ENCODE results near the gene LOXHD1.

The LOXHD1 gene

DNA sequence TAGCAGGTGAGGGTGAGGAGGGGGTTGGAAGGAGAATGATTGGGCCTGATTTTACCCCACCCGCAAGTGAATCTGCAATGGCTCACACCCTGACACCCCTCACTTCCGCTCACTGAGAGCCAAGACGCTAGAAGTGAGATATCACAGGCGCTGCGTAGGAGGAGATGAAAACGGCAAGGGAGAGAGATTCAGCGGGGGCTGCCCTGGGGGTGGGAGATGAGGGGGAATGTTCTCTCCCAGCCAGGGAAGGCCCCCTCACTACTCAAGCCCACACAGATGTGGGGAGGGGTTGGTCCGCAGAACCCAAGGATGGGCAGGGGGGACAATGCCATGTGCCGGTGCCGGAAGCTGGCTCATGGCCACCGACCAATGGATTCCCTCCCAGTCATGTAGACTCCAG lies 32.9 kb downstream of the LOXHD1 start:
- no peak for DNase-seq

DNA sequence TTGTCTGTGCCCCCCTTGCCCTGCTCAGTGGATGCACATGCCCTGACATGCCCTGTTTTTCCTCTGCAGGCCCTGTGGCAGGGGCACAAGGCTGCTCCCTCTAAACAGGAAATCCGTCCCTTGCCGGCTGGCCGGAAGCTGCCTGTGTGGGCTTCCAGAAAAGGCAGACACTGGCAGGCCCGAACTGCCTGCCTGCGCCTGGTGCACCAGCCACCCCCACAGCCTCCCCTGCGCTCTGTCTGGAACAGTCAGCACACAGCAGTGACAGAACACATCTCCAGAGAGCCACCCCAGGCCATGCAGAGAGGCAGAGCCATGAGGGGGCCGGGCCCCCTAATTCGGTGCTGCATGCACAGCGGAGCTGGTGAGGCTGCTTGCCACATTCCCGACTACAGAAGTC lies 33.5 kb downstream of the LOXHD1 start:
- no peak for DNase-seq

DNA sequence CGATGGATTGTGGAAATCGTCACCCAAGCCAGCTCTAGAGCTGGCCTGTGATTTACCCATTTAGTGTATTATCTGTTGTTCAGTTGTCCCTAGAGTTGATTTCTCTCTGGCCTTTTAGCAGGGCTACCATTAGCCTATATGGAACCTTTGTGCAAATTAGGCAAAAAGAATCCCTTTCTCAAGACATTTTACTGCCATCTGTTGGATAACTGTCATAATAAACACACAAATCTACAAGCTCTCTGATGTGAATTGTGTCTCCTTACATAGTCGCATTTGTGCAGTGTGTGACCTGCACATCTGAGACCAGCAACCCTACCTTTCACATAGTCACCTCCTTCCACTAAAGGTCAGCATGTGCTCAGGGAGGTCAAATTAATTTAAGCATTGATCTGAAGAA lies 34.0 kb downstream of the LOXHD1 start:
- DNase-seq, result no peak

DNA sequence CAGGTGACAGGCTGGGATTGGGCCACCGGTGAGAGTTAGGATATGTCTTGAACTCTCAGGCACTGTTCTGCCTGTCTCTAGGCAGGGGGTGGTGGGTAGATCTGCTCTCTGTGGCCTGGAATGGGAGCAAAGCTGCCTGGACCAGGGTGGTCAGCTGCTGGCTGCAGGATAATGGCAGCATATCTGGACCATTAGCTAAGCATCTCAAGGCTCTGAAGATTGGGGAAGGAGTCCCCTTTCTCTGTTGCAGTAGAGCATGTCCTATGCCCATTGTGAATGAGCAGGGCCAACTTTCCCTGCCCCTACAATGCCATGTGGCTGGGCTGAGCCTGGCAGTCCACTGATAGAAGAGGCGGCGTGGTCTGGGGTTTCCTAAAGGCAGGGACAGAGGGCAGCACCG lies 34.6 kb downstream of the LOXHD1 start:
- DNase-seq, result no peak

DNA sequence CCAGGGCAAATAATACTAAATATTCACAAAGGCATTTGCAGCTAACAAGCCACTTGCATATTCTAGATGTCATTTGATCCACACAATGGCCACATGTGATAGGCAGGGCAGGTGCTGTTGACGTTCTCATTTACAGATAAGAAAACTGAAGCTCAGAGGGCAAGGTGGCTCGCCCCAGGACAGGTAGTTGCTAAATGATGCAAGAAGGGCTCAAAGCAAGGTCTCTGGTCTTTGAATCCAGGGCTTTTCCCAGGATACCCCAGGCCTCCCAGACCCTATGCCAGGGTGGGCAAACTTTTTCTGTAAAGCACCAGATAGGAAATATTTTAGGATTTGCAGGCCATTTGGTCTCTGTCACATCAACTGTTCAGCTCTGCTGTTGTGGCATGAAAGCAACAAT lies 35.1 kb downstream of the LOXHD1 start:
- DNase-seq, result no peak

DNA sequence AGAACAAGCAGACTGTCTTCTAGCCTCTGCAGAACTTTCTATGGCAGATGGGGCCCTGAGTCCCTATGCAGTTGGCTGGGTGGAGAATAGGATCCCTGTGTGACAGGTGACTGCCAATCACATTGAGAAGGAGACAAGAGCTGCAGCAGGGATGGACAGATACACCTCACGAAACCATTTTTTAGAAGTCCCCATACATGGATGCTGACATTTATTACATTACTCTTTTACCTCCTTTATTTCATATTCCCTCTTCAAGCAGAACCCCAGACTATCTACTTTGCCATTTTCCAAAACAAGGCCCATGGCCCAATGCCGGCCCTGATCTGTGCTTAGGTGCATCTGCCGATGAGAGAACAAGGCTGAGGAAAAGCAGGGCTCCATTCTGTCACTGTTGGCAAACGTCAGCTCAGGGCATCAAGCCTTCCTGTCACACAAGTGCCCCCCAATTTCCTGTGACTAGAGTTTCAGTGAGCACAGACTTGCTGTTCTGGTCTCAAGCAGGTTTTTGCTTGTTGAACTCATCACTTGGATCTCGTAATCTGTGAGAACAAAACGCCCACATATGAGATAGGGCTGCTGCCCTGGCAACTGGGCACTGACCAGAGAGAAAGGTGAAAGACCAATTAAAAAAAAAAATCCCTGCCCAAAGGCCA lies 35.8 kb downstream of the LOXHD1 start:
- DNase-seq, result no peak

DNA sequence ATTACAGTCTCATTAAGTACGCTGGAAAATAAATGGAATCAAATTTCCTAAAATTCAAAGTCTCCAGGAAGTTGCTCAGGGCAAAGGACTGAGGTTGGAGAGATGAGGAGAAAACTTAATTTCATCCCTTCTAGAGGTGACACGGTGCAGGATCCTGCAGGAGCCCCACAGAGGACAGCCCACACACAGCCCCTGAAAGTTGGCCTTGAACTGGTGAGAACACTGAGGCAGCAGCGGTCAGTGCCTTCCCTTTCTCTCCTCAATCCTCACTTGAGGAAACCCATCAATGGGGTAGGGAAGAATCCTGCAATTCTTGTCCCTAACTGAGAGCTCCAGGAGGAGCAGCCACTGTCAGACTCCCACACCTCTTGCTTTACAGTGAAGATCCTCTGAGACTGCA lies 37.5 kb downstream of the LOXHD1 start:
- no peak for DNase-seq

DNA sequence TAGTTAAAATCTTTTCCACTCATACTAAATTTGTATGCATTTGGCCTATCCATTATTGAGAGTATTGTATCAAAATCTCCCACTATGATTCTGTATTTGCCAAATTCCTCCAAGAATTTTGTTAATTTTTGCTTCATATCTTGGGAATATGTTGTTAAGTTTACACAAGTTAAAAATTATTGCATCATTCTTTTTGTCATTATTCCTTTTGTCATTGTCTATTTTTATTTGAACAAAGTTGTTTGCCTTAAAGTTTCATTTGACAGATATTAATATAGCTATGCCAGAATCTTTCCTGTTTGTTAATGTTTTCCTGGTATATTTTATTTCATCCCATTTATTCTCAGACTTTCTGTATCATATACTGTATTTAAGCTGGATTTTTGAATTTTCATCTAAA lies 41.3 kb downstream of the LOXHD1 start:
- no peak for DNase-seq

DNA sequence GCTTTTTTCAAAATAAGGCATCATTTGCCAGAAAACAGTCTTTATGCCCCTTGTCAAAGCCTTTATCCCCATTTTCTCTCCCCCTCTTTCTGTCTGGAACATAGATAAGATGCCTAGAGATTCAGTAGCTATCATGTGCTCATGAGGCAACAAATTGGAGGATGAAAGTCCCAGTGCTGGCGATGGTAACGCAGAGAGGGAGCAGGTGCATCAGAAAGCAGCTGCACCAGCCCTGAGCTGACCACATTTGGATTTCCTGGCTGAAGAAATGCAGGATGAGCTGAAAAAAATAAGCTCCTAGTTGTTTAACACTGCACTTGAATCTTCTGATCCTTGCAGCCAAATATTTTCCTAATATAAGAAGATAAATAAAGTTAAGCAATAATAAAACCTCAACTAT lies 48.0 kb downstream of the LOXHD1 start:
- DNase-seq, result no peak

DNA sequence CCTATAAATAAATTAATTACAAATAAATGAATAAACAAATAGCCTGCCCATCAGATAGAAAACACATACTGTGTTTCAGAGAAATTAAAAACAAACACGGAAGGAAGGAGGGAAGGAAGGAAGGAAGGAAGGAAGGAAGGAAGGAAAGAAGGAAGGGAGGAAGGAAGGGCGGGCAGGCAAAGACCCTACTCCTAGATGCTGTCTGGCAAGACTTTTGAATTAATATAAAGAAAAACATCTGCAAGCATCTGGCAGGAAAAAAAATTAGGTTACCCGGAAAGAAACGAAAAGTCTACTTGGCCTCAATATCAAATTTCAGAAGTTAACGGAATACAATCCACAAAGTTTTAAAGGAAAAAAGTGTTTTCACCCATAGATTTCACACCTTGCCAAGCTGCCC lies 49.1 kb downstream of the LOXHD1 start:
- no peak for DNase-seq

DNA sequence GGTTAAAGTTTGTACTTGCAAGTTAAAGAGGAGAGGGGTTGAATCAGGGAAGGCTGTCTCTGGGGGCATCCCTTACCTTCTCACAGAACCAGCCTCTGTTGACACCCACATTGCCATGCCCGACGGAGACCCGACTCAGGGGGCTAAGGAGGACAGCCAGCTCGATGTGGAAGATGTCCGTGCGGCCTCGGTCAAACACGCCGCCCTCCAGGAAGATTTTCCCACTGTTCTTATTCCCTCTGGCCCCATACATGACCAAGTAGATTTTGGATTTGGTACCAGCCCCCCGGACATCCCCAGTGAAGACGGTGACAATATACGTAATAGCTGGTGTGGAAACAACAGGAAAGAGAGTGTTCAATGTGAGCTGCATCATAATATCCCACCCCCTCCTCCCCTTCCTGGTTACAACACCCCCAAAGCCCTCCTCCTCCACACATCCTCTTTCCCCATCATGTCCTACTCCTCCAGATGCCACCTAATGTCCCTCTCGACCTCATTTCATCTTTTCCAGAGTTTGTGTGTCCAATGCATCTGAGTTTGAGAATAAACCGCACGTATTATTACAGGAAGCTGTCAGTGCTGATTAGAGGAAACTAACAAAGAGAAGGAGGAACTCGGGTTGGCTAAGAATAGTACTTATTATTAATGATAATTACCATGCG lies 55.7 kb downstream of the LOXHD1 start:
- DNase-seq, result no peak

DNA sequence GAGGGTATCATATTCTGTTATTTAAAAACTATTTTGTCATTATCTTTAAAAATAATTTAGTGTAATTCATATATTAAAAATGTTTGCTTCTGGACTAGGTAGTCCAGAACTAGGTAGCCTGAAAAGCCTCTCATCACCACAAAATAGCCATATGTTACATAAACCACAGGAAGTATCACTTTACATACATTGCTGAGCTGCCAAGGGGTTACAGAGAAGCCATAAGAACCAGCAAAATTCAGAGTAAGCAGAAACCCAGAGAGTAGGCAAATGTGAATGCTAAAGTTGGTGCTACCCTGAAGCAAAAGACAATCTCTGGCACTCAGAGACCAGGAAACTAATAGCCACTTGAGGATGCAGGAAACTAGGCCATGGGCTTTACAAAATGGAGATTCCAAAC lies 60.9 kb downstream of the LOXHD1 start:
- DNase-seq, result no peak

DNA sequence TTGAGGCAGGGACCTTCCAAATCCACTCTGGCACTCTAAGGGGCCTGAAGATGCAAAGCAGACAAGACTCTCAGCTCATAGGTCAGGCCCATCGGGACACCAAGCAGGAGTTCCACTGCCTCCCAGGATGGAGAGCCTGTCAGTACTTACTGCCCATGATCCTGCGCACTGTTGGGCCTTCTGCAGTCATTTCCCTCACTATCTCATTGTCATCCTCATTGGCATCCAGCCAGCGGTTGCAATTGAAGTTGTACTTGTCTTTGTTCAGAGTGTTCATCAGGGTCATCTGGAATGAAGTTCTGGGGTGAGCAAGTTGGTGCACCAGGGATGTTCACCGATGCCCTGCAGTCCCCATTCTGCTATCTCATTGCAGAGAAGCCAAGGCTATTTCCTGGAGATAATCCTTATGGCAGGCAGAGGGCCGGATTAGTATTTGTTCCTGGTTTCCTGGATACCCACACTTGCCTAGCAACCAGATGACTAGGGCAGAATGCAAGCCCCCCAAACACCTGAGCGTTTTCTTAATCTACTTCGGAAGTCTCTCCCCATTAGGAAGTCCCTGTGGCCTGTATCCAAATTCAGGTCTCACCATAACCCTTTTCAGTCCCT lies 65.1 kb downstream of the LOXHD1 start:
- no peak for DNase-seq

DNA sequence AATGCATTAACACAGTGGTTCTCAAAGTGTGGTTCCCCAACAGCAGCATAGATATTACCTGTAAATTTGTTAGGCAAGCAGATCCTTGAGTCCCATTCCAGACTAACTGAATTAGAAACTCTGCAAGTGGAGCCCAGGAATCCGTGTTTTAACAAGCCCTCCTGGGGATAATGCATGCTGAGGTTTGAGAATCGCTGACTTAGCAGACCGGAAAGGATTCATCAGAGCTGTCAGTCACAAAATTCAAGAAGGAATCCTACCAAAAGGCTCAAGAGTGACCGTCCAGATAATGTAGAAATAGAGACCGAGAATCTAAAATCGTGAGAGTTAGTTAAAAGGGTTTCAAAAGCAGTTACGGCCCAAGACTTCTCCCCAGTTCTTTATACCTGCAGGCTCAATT lies 66.9 kb downstream of the LOXHD1 start:
- no peak for DNase-seq

DNA sequence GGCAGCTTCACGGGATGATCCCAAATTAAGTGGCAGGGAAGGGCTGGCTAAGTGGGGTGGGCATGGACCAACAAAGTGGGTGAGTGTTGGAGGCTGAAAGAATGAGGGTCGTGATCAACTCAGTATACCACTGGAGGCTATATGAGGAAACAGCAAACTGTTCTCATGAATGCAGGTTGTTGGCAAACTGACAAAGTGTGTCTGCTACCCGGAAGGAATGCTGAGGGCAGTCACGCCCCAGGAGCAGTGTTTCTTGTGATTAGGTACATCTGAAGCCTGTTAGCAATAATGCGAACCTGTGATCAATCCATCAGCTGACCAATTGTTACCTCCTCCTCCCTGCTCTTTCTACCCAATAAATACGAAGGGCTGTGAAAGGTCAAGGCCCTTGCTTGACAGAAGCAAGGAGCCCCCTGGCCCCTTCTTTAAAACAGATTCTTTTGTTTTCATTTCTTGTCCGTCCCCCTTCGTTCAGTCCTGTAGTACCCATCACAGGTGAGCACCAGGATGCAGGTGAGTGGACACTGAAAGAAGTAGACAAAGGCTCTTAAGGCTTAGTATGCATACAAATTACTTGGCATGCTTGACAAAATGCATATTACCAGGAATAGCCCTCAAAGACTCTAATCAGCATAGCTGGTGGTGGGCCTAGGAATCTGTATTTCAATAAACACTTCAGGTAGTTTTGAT lies 67.9 kb downstream of the LOXHD1 start:
- DNase-seq, result no peak

DNA sequence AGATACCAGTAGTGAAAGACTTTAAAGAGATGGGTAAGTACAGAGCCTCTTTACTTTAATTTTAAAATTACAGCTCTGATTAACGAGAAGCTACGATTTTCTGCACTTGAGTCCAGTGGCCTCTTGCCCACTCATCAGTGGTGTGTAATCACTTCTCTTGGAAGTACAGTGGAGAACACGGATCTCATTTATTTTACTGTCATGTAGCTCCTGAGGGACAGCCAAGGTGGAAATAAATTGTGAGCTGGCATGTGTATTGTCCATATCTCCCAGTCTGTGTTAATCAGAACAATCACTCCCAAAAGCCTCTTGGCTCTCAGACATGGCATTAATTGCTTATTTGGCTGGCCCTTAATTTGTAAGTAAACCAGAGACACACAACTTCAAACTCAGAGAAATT lies 69.4 kb downstream of the LOXHD1 start:
- DNase-seq, result no peak

DNA sequence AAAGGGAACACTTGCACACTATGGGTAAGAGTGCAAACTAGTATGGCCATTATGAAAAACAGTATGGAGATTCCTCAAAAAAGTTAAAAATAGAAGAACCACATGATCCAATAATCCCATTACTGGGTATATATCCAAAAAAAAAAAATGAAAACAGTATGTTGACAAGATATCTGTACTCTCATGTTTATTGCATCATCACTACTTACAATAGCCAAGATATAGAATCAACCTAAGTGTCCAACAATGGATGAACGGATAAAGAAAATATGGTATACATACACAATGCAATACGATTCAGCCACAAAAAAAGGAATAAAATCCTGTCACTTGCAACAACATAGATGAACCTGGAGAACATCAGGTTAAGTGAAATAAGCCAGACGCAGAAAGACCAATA lies 73.3 kb downstream of the LOXHD1 start:
- no peak for DNase-seq

DNA sequence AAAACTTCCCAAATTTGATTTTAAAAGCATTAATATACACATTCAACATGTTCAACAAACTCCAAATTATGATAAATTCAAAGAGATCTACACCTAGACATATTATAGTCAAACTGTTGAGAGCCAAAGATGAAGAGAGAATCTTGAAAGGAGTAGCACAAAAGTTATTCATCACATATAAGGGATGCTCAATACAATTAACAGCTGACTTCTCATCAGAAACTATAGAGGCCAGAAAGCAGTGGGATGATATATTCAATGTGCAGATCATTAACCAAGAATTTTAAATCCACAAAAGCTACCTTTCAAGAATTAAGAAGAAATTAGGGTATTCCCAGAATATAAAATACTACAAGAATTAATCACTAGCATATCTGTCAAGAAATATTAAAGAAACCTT lies 75.4 kb downstream of the LOXHD1 start:
- no peak for DNase-seq

DNA sequence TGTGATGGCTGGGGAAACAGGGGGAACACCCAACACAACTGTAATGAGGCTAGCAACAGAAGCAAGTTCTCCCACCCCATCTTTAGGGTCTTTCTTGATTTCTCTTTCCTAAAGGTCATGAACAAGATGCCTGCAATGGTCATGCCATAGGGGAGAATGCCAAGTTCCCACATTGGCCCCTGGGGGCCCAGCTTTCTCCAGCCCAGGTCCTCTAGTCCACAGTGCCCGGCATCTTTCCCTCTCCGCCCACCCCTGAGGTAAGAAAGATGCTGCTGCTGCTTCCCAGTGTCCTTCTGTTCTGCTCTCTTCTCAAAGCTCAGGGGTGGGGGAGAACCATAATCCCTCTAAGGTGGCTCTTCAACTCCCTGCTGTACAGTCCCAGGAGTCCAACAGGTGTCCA lies 78.0 kb downstream of the LOXHD1 start:
- no peak for DNase-seq

DNA sequence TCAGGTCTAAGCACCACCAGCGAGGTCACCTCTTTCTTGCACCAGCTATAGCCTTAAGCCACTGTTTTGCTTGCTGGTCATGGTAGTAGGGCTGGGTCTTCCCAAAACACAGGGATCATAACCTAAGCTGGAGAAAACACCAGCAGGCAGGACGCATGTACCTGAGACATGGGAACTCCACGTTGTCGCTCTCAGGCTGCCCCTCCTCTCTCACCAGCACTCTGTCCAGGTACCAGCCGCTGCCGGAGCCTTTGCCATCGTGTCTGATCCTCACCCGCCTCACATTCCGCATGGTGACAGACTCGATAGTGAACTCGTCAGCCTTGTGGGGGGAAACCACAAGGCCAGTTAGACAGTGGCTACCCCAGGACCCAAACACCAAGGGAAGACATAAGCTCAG lies 79.5 kb downstream of the LOXHD1 start:
- DNase-seq, result no peak

DNA sequence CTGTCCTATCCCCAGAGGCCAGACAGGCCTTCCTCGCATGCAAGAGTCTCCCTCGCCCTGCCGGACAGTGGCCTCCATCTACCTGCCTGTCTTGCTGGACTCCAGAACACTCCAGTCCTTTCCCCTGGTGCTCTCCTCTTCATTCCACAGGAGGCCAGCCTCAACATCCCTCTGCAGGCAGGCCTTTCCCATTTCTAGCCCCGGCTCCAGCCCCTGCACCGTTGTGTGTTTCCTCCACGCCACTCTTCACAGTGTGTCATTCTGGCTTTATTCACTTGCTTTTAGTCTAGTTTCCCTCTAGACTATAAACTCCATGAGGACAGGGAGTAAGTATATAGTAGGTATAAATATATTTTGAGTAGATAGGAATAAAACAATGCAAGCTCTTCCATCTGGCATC lies 81.2 kb downstream of the LOXHD1 start:
- DNase-seq, result no peak

DNA sequence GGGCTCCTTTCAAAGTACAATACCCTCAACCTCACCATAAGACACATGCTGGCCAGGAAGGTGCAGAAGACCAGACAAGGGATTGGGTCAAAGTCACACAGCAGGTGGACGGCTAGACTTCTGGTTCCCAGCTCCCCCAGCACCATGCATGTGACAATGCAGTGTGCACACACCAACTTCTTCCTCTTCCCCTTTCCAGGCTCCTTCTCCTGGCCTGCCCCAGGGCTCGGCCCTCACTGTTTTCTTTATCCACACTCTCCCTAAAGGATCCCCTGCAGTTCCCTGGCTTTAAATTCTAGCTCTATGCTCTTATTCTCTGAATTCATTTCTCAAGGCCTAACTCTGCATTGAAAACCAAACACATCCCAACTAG lies 82.3 kb downstream of the LOXHD1 start:
- DNase-seq, result no peak

DNA sequence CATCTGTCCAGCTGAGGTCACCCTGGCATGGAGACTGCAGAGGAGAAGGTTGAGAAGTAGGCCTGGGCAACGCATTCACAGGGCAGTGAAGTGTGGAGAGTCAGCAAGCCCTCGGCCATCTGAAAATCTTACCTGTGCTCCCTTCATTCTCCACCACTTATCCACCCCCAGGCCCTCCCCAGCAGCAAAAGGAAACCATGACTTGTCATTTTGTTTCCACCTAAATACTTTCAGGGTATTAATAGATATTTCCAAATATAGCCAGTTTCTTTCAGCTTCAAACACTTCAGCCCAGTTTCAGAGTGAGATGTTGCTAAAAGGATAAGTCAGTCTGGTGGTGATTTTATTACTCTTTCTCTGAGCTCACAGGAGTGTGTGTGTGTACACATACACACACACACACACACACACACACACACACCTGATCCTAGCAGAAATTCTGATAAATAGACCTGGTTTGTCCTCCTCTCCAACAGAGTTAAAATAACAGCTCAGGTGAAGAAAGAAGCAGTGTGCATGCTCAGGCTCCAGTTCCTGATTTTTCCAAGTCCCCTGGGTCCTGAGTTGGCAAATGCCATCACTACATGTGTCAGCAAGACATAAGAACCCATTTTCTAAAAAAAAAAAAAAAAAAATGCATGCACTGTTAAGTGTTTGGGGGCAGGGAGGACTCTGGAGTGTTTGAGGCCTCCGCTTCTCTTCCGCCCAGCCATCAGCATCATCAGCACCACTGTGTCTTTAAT lies 82.8 kb downstream of the LOXHD1 start:
- no peak for DNase-seq

DNA sequence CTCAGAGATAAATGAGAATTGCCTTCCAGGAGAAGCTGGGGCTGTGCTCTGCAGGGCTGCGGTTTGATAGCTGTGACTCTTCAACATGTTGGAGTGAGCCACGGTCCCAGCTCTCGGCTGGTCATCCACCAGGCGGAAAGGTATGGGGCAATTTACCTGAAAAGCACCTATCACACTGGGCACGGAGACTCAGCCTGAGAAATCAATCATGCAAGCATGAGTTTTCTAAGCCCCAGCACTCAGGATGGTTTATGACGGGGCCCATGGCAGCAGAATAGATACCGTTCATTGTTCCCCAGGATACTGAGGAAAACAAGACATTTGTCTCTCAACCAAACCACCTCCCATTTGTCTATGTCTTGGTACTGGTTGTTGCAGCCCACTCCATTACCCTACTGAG lies 83.9 kb downstream of the LOXHD1 start:
- DNase-seq, result no peak
